Stimulated activated naive B cell treated with anti-CD40 and anti-IgM and Interleukin-4, amounts not matched to agents 10 μg/mL and 1 μg/mL and 100 μg/mL, for 72 hours (primary cell): ENCODE measurements around the gene ARHGEF6.
"Not testable (repeated sequence)": the region's sequence is repeated elsewhere in the genome, so short reads cannot be mapped to it uniquely, and the experiment has no call there.

Experiments
- ATAC-seq, 2 donors: fragments of 150-1000 bp; cut with Tn5 transposase; replicated peaks; 2 replicates each; pipeline ENCODE4 v1.10.0; 2021; ENCODE audit warnings: moderate library complexity in 1 of 2
- DNase-seq: peaks from one replicate; pipeline ENCODE4 v3.0.0; 2021
- H3K27ac Mint-ChIP-seq: one replicate; pipeline ENCODE4 v1.8.0; 2022; ENCODE audit warnings: mild to moderate bottlenecking, mixed read lengths
- H3K27me3 Mint-ChIP-seq, 2 donors: one replicate each; pipeline ENCODE4 v1.8.0; 2022; ENCODE audit warnings: mixed read lengths in 2 of 2
- H3K36me3 Mint-ChIP-seq, 2 donors: one replicate each; pipeline ENCODE4 v1.8.0; 2022; ENCODE audit warnings: mixed read lengths in 2 of 2, mild to moderate bottlenecking in 1 of 2
- H3K4me1 Mint-ChIP-seq, 2 donors: one replicate each; pipeline ENCODE4 v1.8.0; 2022; ENCODE audit warnings: mixed read lengths in 2 of 2, mild to moderate bottlenecking in 1 of 2
- H3K4me3 Mint-ChIP-seq, 2 donors: one replicate each; pipeline ENCODE4 v1.8.0; 2022; ENCODE audit warnings: mild to moderate bottlenecking in 2 of 2, mixed read lengths in 2 of 2, moderate library complexity in 1 of 2
- H3K9me3 Mint-ChIP-seq, 2 donors: one replicate each; pipeline ENCODE4 v1.8.0; 2022; ENCODE audit warnings: mixed read lengths in 2 of 2, mild to moderate bottlenecking in 1 of 2

Gene ARHGEF6

DNA sequence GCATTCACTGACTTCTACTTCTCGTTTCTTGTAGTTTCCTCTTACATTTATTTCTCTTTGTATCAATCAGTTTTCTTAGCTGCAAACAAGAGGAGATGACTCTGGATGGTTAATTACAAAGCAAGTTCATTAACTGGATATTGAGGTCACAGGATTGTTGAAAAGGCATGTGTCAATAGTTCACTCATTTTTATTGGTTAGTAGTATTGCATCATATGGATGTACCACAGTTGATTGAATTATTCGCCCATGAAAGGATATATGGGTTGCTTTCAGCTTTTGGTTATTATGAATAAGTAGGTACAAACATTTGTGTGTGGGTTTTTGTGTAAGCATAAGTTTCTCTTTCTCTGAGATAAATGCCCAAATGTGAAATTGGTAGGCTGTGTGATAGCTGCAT is 21.8 kb upstream of the ARHGEF6 start:
- no peak for ATAC-seq
- Mint-ChIP-seq H3K4me3 (no peak overlapping the region), H3K27me3 (no peaks in the 10 kb centered on the region), H3K36me3 (no peaks in the 10 kb centered on the region), H3K9me3 (no peaks in the 10 kb centered on the region), H3K4me1 (peaks cover 5 to 6% of the 10 kb centered on the region in 2 donors), H3K27ac (no peak overlapping the region)
- no peak for DNase-seq

DNA sequence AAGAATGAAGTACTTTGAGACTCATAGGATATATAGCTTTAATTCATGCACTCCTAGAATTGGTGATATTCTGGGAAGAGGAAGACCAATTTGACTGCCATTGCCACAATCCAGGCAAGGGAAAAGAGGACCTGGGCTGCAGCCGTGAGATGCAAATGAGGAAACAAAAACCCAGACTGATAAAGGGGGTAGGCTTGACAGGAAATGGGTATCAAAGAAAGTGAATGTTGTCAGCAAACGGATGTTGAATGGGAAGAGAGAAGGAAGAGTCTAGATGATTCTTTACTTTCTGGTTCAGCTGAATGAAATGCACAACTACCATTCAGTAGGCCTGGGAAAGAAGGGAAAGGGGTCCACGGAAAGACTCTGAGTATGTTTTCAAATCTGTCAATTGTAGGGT is 17.1 kb upstream of the ARHGEF6 start:
- no peak for ATAC-seq
- Mint-ChIP-seq H3K27ac (no peak overlapping the region), H3K9me3 (peaks cover 8 to 10% of the 10 kb centered on the region in 2 donors), H3K4me3 (no peak overlapping the region), H3K27me3 (no peaks in the 10 kb centered on the region), H3K4me1 (peaks cover 5 to 6% of the 10 kb centered on the region in 2 donors), H3K36me3 (no peaks in the 10 kb centered on the region)
- DNase-seq, result no peak

GRCh38 chrX:136795132-136795531 is 14.4 kb upstream of the ARHGEF6 start:
- H3K27me3 Mint-ChIP-seq, H3K4me3 Mint-ChIP-seq, ATAC-seq, H3K9me3 Mint-ChIP-seq, H3K27ac Mint-ChIP-seq, H3K36me3 Mint-ChIP-seq, H3K4me1 Mint-ChIP-seq, DNase-seq: not testable (repeated sequence)

GRCh38 chrX:136794660-136795059 is 13.9 kb upstream of the ARHGEF6 start:
- DNase-seq, H3K27me3 Mint-ChIP-seq, H3K4me3 Mint-ChIP-seq, ATAC-seq, H3K36me3 Mint-ChIP-seq, H3K27ac Mint-ChIP-seq, H3K9me3 Mint-ChIP-seq, H3K4me1 Mint-ChIP-seq: not testable (repeated sequence)

- Mint-ChIP-seq H3K27ac (no peak overlapping the region), H3K9me3 (peaks cover 8 to 10% of the 10 kb centered on the region in 2 donors), H3K36me3 (no peaks in the 10 kb centered on the region), H3K4me3 (no peak overlapping the region), H3K27me3 (no peaks in the 10 kb centered on the region), H3K4me1 (peaks cover 5 to 6% of the 10 kb centered on the region in 2 donors)
- ATAC-seq (no peak), DNase-seq (no peak)
Observed at GRCh38 chrX:136794080-136794479, 13.3 kb upstream of the ARHGEF6 start.

DNA sequence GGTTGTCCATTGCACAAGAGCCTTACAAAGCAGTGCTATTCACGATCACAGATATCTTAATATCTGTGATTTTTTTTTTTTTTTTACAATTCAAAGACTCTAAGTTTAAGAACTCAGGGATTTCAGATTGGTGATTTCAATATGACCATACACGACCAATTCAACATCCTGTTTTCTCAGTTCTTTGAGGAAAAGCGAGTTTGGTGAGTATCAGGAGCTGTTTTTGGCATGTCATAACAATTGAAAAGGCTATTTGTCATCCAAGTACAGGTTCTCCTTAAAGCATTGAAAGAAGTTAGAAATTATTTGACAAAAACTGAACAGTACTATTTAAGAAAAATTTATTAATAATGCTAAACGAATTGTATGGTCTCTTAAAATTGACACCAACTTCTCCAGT is 9.1 kb upstream of the ARHGEF6 start:
- Mint-ChIP-seq H3K9me3 (peaks cover 3 to 4% of the 10 kb centered on the region in 2 donors), H3K27me3 (no peaks in the 10 kb centered on the region), H3K4me1 (no peaks in the 10 kb centered on the region), H3K36me3 (no peaks in the 10 kb centered on the region), H3K4me3 (no peak overlapping the region), H3K27ac (no peak overlapping the region)
- DNase-seq (no peak), ATAC-seq (no peak)

DNA sequence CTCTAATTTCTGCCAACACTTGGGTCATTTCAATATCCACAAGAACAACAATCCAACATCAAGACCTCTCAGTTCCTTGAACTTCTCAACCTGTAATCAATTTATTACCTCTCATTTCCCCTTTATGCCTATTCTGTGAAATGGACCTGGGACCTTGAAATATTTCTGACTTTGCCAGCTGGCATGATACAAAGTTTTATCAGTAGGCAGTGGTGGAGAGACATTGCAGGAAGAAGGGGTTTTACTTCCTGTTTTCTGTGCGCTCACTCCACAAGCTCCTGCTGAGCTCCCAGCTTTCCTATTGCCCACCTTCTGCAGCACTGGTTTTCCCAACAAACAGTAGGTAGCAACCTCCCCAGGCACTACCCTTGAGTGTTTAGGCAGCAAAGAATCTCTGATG is 3.5 kb upstream of the ARHGEF6 start:
- DNase-seq, result no peak
- H3K36me3 Mint-ChIP-seq, result no peaks in the 10 kb centered on the region
- peaks cover 16 to 19% of the 10 kb centered on the region in 2 donors for H3K4me1 Mint-ChIP-seq
- ATAC-seq, result peak in 1 of 2 donors; percentile 35
- no peak overlapping the region for H3K27ac Mint-ChIP-seq
- H3K9me3 Mint-ChIP-seq, result no peaks in the 10 kb centered on the region
- no peaks in the 10 kb centered on the region for H3K27me3 Mint-ChIP-seq
- H3K4me3 Mint-ChIP-seq, result no peak overlapping the region

DNA sequence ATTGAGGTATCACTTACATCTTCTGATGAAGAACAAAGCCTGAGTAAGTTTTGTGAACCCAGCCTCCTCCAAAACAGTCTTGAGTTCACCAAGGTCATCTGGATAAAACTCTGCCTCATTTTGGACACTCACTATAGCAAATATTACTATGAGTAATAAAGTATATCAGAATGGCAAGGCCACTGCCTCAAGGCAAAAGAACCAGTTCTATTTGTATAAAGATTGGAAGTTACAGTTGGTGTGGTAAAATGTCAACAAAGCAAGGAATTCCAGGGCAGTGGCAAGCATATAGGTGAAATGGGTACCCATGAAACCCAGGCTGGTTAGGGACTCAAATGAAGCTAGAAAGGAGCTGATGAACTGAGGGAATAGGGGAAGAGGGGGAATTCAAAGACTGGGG is 2.4 kb upstream of the ARHGEF6 start:
- Mint-ChIP-seq H3K27ac (no peak overlapping the region), H3K9me3 (no peaks in the 10 kb centered on the region)

GRCh38 chrX:136781180-136781797 is 557 bp upstream of the ARHGEF6 start:
- Mint-ChIP-seq H3K36me3 (no peaks in the 10 kb centered on the region), H3K4me3 (peak overlapping the region; percentile 81 to 83), H3K27me3 (no peaks in the 10 kb centered on the region), H3K4me1 (peaks cover 19 to 32% of the 10 kb centered on the region in 2 donors), H3K27ac (peak overlapping the region; percentile 80), H3K9me3 (no peaks in the 10 kb centered on the region)
- ATAC-seq (no peak), DNase-seq (no peak)

More for the DNA sequence above, 2.4 kb upstream of the ARHGEF6 start:
- H3K4me1 Mint-ChIP-seq, result peaks cover 18 to 19% of the 10 kb centered on the region in 2 donors
- no peaks in the 10 kb centered on the region for H3K27me3 Mint-ChIP-seq
- no peak for DNase-seq
- H3K4me3 Mint-ChIP-seq, result no peak overlapping the region
- ATAC-seq, result no peak
- H3K36me3 Mint-ChIP-seq, result no peaks in the 10 kb centered on the region

GRCh38 chrX:136780241-136780640 is 491 bp downstream of the ARHGEF6 start:
- no peaks in the 10 kb centered on the region for H3K27me3 Mint-ChIP-seq
- no peaks in the 10 kb centered on the region for H3K36me3 Mint-ChIP-seq
- DNase-seq, result no peak
- H3K9me3 Mint-ChIP-seq, result no peaks in the 10 kb centered on the region
- peak overlapping the region; percentile 90 for H3K27ac Mint-ChIP-seq
- peak overlapping the region; percentile 81 to 83 for H3K4me3 Mint-ChIP-seq
- peaks cover 26 to 43% of the 10 kb centered on the region in 2 donors for H3K4me1 Mint-ChIP-seq
- ATAC-seq, result peak in 1 of 2 donors; percentile 35

GRCh38 chrX:136779346-136779781 is 1.4 kb downstream of the ARHGEF6 start:
- Mint-ChIP-seq H3K27me3 (no peaks in the 10 kb centered on the region), H3K36me3 (no peaks in the 10 kb centered on the region), H3K9me3 (no peaks in the 10 kb centered on the region), H3K4me1 (peaks cover 30 to 43% of the 10 kb centered on the region in 2 donors), H3K27ac (peak overlapping the region; percentile 91), H3K4me3 (peak overlapping the region; percentile 75 to 77)
- ATAC-seq (peak; percentile 65 to 75), DNase-seq (peak; percentile 4)

GRCh38 chrX:136778916-136779315 is 1.8 kb downstream of the ARHGEF6 start:
- Mint-ChIP-seq H3K27me3 (no peaks in the 10 kb centered on the region), H3K27ac (peak overlapping the region; percentile 91), H3K4me1 (peaks cover 26 to 39% of the 10 kb centered on the region in 2 donors), H3K36me3 (no peaks in the 10 kb centered on the region), H3K9me3 (no peaks in the 10 kb centered on the region), H3K4me3 (peak overlapping the region; percentile 75 to 77)
- peak; percentile 41 to 49 for ATAC-seq
- no peak for DNase-seq

- H3K27me3 Mint-ChIP-seq, result no peaks in the 10 kb centered on the region
- no peak overlapping the region for H3K4me3 Mint-ChIP-seq
- no peak for DNase-seq
- H3K9me3 Mint-ChIP-seq, result no peaks in the 10 kb centered on the region
- no peaks in the 10 kb centered on the region for H3K36me3 Mint-ChIP-seq
- H3K27ac Mint-ChIP-seq, result no peak overlapping the region
- peak in 1 of 2 donors; percentile 25 for ATAC-seq
- H3K4me1 Mint-ChIP-seq, result peaks cover 22 to 31% of the 10 kb centered on the region in 2 donors
Observed at GRCh38 chrX:136778020-136778419, 2.7 kb downstream of the ARHGEF6 start.

GRCh38 chrX:136773648-136774047 is 7.1 kb downstream of the ARHGEF6 start:
- ATAC-seq (no peak), DNase-seq (no peak)
- Mint-ChIP-seq H3K27ac (no peak overlapping the region), H3K4me1 (peaks cover 16 to 28% of the 10 kb centered on the region in 2 donors), H3K27me3 (no peaks in the 10 kb centered on the region), H3K36me3 (no peaks in the 10 kb centered on the region), H3K9me3 (no peaks in the 10 kb centered on the region), H3K4me3 (no peak overlapping the region)

- H3K27ac Mint-ChIP-seq, DNase-seq, ATAC-seq, H3K27me3 Mint-ChIP-seq, H3K9me3 Mint-ChIP-seq, H3K36me3 Mint-ChIP-seq, H3K4me3 Mint-ChIP-seq: not testable (repeated sequence)
- H3K4me1 Mint-ChIP-seq, result peaks cover 18 to 22% of the 10 kb centered on the region in 2 donors
Observed at GRCh38 chrX:136771869-136772268, 8.9 kb downstream of the ARHGEF6 start.
